Measurements from ENCODE around the gene RET.

GRCh38 chr10:43090664-43091063 lies 13.8 kb downstream of the RET start:
- TF ChIP-seq CTCF (IDR thresholded peaks at IDR 0.05) (no peak), POLR2A (IDR thresholded peaks at IDR 0.05) (no peak)

Measured in right lobe of liver (tissue), 4 donors.